NCI-H128 (cell line): ENCODE measurements around the gene PEX6.

Experiments used
- DNase-seq: peaks from one replicate; lab custom pipeline; 2025; ENCODE audit not compliant: unreplicated experiment; lab: John Stamatoyannopoulos, UW

PEX6 gene

DNA sequence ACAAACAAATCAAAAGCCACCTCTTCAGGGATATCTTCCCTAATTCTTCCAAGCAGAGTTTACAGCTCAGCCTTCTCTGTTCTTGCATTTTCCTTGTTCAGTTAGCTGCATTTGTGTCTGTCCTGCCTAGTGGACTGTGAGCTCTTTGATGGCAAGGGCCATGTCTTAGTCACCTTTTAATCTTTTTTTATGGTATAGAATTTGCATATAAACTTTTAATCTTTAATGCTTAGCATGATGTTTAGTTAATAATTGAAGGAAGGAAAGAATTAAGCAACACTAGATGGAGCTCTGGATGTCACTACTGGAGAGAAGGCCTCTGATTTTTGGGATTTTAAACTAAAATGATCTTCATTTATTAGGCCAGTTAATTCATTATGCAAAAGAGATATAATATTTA, 17.5 kb upstream of the PEX6 start:
- DNase-seq, result no peak

DNA sequence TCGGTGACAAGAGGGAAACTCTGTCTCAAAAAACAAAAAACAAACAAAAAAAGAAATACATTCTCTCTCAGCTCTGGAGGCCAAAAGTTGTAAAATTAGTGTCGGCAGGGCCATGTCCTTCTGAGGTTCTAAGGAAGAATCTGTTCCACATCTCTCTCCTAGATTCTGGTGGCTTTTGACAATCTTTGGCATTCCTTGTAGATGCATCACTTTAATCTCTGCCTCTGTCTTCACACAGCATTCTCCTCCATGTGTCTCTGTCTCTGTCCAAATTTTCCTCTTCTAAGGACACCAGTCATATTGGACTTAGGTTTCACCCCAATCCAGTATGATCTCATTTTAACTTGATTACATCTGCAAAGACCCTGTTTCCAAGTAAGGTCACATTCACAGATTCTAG, 14.5 kb upstream of the PEX6 start:
- DNase-seq, result no peak

DNA sequence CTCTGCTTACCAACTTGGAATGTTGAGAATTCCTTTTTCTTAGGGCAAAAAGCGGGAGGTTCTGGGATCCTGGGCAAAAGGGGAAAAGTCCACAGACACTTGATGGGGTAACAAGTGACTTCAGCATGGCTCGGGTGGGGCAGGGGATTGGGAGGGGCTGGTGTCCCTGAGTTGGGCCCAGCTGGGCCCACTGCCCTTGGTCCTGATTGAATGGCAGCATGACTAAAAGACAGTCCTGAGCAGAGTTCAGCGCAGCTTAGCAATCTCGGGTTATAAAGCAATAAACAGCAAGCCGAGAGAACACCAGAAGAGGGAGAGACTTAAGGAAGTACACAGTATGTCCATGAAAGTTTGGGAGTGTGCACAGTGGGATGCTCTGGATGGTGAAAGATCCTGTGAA, 10.9 kb upstream of the PEX6 start:
- no peak for DNase-seq

DNA sequence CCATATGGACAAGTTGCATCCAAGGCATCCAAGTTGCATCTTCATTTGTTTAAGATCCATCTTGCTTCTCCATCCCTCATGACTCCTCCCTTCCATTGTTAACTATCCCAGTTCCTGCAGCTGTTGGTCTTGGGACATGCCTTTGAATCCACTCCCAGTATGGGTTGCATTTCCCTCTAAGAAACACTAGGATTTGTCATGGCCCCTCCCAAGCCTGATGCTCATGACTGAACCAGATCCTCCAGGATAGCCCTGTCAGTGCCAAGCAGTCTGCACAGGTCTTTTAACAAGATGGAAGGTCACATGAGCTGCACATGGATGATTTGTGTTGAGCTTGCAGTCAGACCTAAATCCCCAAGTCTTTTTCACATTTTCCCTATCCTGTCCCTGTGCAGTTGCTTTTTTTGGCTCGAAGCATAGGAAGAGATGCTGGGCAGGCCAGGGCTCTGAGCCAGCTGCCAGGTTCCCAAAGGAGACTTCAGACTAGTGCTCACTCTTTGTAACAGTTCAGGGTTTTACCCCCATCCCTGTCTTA, 9.6 kb upstream of the PEX6 start:
- DNase-seq, result no peak

DNA sequence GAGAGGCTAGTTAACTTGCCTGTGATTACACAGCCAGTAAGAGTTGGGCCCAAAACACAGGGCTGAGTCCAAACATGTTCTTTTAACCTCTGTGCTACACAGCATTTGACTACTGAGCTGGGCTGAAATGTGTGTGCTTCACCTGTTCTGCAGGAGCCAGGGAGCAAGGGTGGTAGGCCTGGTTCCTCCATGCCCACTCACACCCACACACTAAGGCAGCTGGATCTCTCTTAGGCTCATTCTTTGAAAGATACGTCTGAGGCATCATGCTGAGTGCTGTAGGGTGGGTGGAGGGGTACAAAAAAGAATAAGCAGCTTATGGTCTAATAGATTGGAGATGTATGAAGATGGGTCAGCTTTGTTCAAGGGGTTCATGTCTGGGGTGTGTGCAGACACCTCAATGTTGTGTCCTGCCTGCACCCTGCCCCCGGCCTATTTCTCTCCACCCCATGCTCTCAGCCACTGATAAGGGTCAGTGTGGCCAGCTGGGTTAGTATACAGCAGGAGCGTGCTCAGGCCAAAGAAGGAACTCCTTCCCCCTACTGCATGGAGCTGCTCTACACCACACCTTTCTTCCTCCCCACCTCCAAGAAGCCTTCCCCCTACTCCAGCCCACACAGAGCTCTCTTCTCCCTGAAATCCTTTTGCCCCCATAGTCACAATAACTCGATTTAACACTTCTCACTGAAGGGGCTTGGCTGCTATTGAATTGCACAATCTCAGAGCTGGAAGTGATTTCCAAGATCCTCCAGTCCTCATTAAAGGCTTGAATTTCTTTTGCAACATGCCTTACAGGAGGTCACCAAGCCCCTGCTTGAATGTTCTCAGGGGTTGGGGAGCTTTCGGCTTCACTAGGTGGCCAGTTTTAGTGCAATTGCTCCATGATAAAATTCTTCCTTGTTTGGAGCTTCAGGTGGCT, 8.8 kb upstream of the PEX6 start:
- no peak for DNase-seq

DNA sequence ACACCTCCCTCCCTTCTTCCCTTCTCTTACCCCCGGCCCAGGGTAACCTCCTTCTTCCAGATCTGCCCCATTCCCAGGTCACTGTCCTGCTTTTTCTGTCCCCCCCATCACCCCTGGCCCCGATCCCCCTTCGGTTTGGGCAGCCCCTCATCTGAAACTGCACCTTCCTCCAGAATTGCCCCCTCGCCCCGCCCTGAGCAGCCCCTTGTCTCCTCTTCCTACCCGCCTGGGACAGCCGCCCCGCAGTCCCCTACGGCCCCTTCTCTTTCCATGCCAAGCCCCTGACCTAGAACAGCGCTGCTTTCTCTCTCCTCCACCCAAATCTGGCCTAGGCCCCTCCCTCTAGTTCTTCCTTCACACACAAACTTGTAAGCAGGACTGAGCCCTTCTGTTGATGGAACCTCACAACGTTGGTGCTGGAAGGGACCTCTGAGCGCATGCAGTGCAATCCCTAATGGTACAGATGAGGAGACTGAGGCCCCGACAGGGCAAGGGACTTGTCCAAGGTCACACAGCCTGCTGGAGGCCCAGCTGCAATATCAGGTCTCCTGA, 6.0 kb upstream of the PEX6 start:
- no peak for DNase-seq

DNA sequence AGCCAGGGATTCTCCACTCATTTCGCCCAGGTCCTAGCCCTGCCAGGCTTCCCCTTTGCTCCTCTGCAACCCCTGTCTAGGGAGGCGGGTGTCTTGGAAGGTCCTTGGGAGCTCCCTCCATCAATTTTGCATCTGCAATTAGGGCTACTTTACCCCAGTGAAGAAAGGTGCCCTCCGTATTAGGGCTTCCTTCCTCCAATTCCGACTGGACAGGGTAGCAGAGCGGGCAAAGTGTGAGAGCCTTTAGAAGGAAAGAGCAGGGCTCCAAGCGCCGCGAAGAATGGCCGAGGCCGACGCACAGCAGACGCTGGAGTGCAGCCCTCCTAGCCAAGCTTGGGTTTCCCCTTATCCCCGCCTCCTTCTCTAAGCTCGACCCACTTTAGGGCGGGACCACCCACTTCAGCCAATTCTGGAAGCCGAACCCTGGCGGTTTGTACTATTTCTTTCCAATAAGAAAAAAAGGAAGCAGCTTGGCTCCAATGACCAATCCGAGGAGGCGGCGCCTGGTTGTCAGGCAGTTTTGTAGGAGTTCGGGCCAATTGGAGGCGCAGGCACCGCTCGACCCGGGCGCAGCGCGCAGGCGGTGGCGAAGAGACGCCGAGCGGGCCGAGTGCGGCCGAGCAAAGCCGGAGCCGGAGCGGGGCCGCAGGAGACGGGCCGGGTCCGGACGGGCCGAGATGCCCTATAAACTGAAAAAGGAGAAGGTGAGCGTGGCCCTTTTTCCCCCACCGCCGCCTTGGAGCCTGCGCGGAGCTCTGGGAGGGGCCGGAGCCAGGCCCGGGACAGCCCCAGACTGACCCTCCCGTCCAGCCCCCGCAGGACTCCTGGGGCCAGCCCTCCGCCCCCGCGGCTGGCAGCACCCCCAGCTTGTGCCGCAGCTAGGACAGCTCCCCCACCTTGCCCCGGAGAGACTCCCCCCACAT, 5.3 kb upstream of the PEX6 start, which contains the start of gene PPP2R5D:
Gene PPP2R5D, plus strand, starts transcription at position 570 of the 923 bp plus-strand sequence. Its CDS starts 108 bp downstream, at position 678.
- DNase-seq, result peak; percentile 97

DNA sequence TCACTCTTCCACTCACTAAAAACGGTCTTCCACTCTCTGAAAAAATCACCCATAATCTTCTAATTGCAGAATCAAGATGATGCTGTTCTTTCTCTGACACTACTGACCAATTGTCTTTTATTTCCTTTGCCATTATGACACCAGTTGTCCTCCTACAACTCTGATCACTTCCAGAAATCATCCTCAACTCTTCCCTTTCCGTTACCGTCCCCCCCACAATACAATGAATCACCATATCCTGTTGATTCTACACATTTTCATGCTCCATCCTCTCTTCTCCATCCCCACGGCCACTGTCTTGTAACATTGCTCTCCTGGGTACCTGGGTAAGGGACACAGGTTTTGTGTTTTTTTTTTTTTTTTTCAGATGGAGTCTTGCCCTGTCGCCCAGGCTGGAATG, 2.9 kb upstream of the PEX6 start:
- no peak for DNase-seq

DNA sequence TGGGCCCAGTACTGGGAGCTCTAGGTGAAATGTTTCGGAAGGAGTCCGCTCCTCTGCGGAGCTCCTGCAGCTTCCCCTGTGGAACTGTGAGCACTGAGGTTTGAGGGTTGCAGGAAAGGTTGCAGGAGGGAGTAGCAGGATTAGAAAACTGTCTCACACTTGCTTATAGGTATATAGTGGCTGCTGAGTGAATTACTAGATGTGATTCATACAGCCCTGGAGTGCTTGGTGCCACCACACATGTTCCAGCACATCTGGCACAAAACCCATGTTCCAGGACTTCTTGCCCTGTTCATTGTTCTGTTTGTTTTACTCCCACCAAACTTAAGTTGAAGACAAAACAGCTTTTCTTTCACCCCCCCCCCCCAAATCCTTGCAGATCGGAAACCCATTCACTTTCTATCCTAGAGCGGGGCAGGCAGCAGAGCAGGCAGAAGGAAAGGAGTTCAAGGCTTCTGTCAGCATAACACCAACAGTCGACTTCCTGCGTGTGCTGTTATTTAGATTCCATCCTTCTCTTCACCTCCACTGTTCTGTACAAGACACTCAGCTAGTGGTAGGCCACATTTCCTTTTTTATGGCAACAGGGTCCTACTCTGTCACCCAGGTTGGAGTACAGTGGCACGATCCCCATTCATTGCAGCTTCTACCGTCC, 669 bp upstream of the PEX6 start:
- no peak for DNase-seq

DNA sequence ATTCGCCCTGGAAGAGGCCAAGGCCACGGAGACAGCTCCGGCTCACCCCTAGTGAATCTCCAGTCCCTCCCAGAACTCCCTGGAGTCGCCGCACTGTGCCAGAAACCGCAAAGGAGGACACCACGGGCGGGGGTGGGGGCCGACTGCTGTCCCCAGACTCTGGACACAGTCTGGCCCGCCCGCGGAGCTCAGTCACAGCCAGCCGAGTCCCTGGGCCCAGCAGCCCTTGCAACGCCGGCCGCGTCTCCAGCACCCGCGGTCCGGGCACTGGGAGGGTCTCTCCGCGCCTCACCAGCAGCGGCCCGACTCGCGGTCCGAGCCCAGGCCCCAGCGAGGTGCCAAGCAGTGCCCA, 518 bp downstream of the PEX6 start:
- DNase-seq, result no peak

DNA sequence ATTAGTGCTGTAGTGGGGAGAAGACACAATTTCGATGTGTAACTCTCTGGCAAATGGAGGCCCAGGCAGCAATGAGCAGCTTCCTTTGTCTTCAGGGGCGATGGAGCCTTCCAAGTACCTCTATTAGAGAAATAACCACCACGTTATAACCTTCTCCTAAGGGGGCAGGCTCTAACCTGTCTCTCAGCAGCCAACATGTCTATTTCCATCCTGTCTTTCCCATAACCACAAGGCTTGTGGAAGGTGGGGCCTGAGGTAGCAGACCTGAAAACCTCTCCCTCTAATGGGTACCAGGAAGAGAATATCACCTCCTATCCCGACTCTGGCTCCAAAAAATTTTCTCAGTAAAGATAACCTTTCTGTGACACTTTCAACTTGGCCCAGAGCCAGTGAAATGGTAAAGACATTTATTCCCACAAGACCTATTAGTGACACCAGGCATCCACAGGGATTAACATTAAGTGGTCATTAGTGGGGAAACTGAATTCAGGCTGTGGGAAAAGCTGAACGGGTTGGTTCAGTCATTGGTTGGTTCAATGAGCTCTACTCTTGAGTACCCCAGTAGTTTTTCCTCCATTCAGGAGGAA, 4.0 kb downstream of the PEX6 start:
- no peak for DNase-seq

DNA sequence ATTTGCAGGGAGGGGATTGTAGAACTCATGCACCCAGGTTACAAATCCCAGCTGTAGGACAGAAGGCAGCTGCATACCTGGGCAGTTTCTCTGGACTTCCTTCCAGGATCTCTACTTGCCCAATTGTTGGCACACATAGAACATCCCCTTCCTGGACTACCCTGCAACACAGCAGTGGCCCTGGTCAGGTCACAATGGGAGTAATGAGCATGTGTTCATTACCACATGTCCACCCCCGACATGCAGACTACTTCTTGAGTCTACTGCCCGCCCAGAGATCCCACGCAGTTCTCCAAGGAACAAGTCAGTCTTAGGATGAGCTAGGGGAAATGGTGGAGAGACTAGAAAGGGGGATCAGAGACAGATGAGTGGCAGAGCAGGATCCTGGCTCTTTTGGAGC, 5.1 kb downstream of the PEX6 start:
- no peak for DNase-seq

DNA sequence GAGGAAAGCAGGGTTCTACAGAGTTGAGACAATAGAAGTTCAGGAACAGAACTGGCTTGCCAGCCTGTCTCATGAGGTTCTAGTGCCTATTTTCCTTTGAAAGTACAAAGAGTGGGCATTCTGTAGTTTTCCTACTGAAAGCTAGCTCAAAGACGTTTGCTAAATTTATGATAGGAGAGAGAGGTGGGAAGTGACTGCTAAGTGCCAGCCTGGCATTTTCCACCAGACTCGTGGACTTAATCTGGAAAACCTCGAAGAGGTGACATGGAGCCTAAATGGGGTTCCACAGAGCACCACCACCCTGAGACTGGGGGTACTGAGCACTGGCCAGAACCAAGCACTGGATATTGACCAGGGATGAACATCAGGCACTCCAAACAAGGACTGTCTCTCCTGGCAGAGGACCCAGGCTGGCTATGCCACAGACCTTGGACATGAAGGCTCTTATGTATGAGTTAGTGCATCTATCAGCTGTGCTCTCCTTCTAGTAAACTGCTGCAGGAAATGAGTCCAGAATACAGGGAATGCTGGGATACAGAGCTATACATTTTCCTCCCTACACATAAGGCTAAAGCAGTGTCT, 7.1 kb downstream of the PEX6 start:
- no peak for DNase-seq

DNA sequence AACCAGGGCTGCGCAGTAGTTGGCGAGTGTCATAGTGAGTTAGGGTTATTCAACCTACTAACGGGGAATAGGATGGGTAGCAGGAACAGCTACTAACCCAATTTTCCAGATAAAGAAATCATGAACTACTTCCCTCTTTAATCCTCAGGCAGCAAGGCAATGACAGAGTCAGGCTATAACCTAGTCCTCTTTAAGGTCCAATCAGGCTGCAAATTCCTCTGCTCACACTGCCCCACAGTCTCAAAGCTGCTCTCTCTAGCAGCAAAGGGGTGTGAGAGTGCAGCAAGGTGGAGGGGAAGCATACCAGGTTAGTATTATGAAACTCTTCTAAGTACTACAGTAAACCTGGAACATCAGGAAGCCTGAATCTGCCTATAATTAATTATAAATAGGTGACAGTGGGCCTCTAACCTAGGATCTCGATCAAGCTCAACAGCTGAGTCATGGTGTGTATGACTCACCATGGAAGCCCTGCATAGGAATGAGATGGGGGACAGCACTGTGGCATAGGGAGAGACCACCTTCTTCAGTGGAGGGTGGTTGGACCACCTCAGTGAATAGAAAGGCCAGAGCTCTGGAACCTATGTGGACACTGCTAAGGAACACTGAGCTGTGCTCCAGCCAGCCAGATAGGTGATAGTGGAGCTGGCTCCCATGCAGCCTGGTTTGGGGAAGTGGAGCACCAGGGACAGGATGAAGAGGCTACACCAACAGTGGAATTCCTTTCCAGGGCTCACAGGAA, 7.9 kb downstream of the PEX6 start:
- DNase-seq, result no peak

DNA sequence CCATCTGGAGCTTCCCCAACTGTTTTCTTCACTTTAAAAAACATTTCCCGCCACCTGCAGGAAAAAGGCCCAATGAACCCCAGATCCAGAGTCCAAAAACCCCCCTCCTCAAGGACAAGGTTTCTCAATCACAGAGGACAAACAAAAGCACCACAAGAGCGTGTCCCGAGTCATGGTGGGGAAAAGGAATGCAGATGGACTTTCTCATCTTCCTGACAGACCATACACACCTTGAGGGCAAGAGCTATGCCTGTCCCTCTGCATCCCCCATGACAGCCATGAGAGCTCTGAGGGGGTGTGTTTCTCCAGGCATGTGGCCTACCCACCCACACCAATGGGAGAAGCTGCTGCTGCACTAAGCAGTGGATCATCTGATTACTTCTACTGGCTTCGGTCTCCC, 9.0 kb downstream of the PEX6 start:
- no peak for DNase-seq

DNA sequence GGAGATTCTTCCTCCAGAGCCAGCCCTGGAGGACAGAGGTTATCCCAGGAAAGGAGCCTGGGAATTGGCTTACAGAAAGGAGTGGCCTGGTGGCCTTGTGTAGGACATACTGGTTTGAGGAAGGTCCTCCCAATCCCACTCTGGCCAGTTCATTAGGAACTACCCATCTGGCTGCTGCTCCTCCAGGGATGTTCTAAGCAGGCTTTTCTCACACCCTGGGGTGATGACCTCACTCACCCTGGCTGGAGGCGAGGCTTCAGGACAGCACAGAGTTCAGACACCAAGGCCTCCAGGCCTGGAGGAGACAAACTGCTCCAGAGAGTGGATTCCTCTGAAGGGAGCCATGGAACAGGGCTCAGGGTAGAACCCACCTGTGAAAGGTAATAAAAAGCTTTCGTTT, 9.6 kb downstream of the PEX6 start:
- DNase-seq, result no peak

DNA sequence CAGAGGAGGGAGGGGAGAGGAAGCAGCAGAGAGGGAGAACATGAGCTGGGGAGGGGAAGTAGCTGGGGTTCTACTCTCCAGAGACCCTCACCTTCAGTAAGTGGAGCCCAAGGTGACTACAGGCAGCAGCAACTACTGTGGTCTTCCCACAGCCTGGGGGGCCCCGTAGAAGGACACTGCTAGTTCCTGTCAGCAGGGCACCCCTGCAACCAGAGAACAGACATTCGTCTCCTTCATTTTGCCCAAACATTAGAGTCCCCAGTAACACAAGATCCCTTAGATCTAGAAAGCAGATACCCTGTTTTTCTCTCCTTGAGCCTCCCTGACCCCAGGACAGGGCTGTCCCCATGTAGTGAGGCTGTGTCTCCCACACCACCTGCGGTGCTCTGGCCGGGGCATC, 10.2 kb downstream of the PEX6 start:
- no peak for DNase-seq

DNA sequence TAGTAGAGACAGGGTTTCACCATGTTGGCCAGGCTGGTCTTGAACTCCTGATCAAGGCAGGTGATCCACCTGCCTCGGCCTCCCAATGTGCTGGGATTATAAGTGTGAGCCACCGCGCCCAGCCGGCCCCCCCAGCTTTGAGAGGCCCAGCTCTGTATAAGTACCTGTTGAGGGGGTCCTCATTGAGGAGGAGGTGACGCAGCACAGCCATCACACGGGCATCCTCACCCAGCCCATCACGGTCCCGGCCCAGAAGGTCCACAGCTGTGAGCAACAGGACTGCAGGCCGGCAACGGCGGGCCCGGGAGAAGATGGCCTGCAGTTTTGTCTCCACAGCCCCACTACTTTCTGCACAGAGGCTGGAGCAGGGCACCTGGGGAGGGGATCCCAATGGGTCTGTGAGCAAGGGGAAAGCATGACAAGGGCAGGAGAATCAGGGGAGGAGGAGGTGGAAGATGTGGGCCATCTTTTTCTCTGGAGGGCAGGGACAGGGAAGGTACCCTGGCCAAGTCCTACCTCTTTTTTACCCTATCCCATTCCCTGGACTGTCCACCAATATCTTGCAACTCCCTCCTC, 10.8 kb downstream of the PEX6 start:
- no peak for DNase-seq

DNA sequence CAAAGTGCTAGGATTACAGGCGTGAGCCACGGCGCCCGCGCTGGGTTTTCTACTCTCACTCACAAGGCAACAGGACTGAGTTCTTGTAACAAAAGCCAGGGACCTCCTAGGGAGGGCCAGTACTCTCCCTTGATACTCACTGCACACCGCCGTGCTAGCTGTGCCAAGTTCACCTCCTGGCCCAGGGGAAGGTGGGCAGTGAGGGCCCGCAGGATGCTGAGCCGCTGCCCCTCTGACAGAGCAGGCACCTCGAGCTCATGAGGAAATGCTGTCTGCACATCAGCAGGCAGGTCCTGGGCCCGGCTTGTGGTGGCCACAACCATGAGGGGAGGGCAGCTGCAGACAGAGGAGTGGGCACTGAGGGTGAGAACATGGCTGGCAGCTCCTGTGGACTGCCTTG, 11.8 kb downstream of the PEX6 start:
- no peak for DNase-seq
